Neural progenitor cell (in vitro differentiated cells): Measurements from ENCODE around the gene HRH4.

Experiments
- EZH2 ChIP-seq: fragments of 200-600 bp; sonication (generic); IDR thresholded peaks from 2 replicates; pipeline ENCODE4 v1.6.1; 2017; ENCODE audit warnings: antibody characterized with exemption, mild to moderate bottlenecking, moderate library complexity
- TF ChIP-seq, protein P1 (sequence below): fragments of 200-600 bp; sonication (generic); IDR thresholded peaks from 2 replicates; pipeline ENCODE4 v1.5.1; 2017; ENCODE audit warnings: antibody characterized with exemption, mild to moderate bottlenecking

DNA sequence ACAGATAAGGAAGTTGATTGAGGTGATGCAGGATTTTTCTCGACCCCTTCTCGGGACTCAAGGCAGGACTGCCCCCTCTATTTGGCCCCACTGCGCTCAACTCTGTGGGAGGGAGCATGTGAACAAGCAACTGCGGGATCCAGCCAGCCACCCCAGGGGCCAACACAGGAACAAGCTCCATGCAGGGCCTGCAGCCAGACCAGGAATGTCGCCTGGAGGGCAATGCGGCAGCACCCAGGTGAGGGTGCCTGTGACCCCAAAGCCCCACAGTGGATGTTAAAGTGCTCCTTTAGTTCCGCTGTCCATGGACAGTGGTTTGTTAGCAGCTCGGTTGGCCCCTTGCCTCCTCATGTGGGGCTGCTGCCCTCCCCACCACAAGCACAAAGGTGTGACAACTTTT lies 57.1 kb downstream of the HRH4 start:
- no peak for TF ChIP-seq EZH2
- TF ChIP-seq, protein P1, sequence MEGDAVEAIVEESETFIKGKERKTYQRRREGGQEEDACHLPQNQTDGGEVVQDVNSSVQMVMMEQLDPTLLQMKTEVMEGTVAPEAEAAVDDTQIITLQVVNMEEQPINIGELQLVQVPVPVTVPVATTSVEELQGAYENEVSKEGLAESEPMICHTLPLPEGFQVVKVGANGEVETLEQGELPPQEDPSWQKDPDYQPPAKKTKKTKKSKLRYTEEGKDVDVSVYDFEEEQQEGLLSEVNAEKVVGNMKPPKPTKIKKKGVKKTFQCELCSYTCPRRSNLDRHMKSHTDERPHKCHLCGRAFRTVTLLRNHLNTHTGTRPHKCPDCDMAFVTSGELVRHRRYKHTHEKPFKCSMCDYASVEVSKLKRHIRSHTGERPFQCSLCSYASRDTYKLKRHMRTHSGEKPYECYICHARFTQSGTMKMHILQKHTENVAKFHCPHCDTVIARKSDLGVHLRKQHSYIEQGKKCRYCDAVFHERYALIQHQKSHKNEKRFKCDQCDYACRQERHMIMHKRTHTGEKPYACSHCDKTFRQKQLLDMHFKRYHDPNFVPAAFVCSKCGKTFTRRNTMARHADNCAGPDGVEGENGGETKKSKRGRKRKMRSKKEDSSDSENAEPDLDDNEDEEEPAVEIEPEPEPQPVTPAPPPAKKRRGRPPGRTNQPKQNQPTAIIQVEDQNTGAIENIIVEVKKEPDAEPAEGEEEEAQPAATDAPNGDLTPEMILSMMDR = no peak
